ENCODE results near the gene WDR93.

DNA sequence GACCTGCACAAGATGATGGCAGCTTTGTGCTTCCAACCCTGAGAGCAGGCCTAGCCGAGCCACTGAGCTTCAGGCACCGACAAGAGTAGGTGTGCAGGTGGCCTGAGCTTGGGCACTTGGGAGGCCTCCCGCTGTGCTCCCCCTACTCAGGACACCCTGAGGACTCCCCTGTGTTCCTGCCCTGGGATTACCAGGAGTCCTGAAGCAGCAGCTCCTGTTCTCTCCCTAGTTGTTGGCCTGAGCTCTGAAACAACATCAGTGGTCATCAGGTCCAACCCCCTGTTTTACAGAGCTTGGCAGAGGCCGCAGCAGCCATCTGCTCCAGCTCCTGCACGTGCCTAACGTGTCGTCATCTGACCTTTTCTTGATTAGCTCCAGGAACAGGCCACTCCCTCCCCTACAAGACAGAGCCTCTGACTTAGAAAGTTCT is 77.5 kb downstream of the WDR93 start:
- TF ChIP-seq, protein P1, sequence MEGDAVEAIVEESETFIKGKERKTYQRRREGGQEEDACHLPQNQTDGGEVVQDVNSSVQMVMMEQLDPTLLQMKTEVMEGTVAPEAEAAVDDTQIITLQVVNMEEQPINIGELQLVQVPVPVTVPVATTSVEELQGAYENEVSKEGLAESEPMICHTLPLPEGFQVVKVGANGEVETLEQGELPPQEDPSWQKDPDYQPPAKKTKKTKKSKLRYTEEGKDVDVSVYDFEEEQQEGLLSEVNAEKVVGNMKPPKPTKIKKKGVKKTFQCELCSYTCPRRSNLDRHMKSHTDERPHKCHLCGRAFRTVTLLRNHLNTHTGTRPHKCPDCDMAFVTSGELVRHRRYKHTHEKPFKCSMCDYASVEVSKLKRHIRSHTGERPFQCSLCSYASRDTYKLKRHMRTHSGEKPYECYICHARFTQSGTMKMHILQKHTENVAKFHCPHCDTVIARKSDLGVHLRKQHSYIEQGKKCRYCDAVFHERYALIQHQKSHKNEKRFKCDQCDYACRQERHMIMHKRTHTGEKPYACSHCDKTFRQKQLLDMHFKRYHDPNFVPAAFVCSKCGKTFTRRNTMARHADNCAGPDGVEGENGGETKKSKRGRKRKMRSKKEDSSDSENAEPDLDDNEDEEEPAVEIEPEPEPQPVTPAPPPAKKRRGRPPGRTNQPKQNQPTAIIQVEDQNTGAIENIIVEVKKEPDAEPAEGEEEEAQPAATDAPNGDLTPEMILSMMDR (IDR thresholded peaks at IDR 0.05), result no peak
- no peak for TF ChIP-seq ZFX (IDR thresholded peaks at IDR 0.05; ENCODE audit: borderline replicate concordance)
